Testis (tissue), 3 donors: ENCODE data around the gene CRHR1. TPM values are rescaled to one million over a fixed set of nuclear protein-coding genes. Genes with fewer than 3 reads are reported as not detected.

ENCODE experiments used
- DNase-seq: peaks from one replicate; pipeline ENCODE4 v3.0.0-alpha.2; 2019
- H3K27ac ChIP-seq, 2 donors: fragments of 200-600 bp; sonication (generic); one replicate each; pipeline ENCODE4 v1.5.1; 2019
- H3K27me3 ChIP-seq: fragments of 200-600 bp; sonication (generic); one replicate; pipeline ENCODE4 v1.5.1; 2019
- H3K36me3 ChIP-seq: fragments of 200-600 bp; sonication (generic); one replicate; pipeline ENCODE4 v1.5.1; 2017; ENCODE audit warnings: low read depth; ENCODE audit errors: missing control alignments
- H3K4me1 ChIP-seq: fragments of 200-600 bp; sonication (generic); one replicate; pipeline ENCODE4 v1.5.1; 2019
- H3K4me3 ChIP-seq, 2 donors: fragments of 200-600 bp; sonication (generic); one replicate each; pipeline ENCODE4 v1.5.1; 2017 to 2019
- H3K9me3 ChIP-seq: fragments of 200-600 bp; sonication (generic); one replicate; pipeline ENCODE4 v1.5.1; 2017
- POLR2A ChIP-seq: fragments of 450-650 bp; IDR thresholded peaks from one replicate; pipeline ENCODE4 v1.6.1; 2017; ENCODE audit warnings: antibody characterized with exemption, mild to moderate bottlenecking, moderate library complexity
- WGBS, 2 donors: methylation state at CpG; one replicate each; pipeline ENCODE4 v1.1.5; 2018; 5-methylcytosine and 5-hydroxymethylcytosine counted together
- intact Hi-C: fragments of 100-400 bp; cut with DNase I; formaldehyde crosslinking; loops from one replicate; pipeline ENCODE4 v1.15.1; 2023; ENCODE audit warnings: low total_unique reads
- polyA plus RNA-seq: library from polyadenylated mRNA; stranded (reverse); fragments of 350-450 nt; fragmentation: Illumina TruSeq; extraction: RNeasy Lipid Tissue Mini Kit (QIAGEN cat#74804); gene quantifications from one replicate; pipeline ENCODE4 v1.2.3, GENCODE V29; 2014; ENCODE audit warnings: low read depth, low replicate concordance; ENCODE audit not compliant: insufficient read depth
- total RNA-seq, 2 donors: library from RNA; depleted of rRNA; stranded (reverse); fragments of >200 nt; gene quantifications; one replicate each; pipeline ENCODE4 v1.2.3, GENCODE V29; 2016
- TF ChIP-seq, protein P1 (sequence below), 3 experiments: fragments of 450-650 bp in 2 of 3; fragments of 200-600 bp in 1 of 3; sonication (generic) in 1 of 3; IDR thresholded peaks; one replicate each; pipeline ENCODE4 v1.5.1; 2016 to 2019; ENCODE audit warnings: antibody characterized with exemption in 3 of 3, mild to moderate bottlenecking in 2 of 3, moderate library complexity in 1 of 3

CRHR1 gene
- total and polyA plus RNA-seq, 3 donors from 2014 or later = 0.55 to 1.9 (median 0.55) TPM

DNA sequence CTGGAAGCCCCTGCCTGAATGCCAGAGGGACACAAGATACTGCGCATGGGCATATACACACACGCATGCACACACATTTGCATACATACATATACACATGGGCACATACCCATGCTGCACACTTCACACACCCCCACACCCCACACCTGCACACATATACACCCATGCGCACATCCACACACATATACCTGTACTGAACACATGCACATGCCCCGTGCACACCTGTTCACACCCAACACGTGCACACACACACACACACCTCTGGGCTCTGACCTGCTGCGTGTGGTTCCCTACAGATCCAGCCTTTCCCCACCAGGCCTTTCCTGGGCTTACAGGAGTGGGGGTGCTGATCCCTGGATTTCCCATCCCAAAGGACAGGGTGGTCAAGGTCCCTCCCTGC, 66.9 kb downstream of the CRHR1 start:
- H3K9me3 ChIP-seq = no peaks in the 10 kb centered on the region
- intact Hi-C loops = no loop called here
- no peaks in the 10 kb centered on the region for H3K4me1 ChIP-seq
- H3K27me3 ChIP-seq = no peaks in the 10 kb centered on the region
- H3K27ac ChIP-seq = no peak overlapping the region
- 88 to 90% methylated on average over 5 to 6 of the region's 6 CpGs for WGBS, 2 donors
- H3K4me3 ChIP-seq = no peak overlapping the region
- DNase-seq = no peak
- no peak for TF ChIP-seq POLR2A
- TF ChIP-seq, protein P1, sequence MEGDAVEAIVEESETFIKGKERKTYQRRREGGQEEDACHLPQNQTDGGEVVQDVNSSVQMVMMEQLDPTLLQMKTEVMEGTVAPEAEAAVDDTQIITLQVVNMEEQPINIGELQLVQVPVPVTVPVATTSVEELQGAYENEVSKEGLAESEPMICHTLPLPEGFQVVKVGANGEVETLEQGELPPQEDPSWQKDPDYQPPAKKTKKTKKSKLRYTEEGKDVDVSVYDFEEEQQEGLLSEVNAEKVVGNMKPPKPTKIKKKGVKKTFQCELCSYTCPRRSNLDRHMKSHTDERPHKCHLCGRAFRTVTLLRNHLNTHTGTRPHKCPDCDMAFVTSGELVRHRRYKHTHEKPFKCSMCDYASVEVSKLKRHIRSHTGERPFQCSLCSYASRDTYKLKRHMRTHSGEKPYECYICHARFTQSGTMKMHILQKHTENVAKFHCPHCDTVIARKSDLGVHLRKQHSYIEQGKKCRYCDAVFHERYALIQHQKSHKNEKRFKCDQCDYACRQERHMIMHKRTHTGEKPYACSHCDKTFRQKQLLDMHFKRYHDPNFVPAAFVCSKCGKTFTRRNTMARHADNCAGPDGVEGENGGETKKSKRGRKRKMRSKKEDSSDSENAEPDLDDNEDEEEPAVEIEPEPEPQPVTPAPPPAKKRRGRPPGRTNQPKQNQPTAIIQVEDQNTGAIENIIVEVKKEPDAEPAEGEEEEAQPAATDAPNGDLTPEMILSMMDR (IDR thresholded peaks at IDR 0.05) = no peak
- no peaks in the 10 kb centered on the region for H3K36me3 ChIP-seq

DNA sequence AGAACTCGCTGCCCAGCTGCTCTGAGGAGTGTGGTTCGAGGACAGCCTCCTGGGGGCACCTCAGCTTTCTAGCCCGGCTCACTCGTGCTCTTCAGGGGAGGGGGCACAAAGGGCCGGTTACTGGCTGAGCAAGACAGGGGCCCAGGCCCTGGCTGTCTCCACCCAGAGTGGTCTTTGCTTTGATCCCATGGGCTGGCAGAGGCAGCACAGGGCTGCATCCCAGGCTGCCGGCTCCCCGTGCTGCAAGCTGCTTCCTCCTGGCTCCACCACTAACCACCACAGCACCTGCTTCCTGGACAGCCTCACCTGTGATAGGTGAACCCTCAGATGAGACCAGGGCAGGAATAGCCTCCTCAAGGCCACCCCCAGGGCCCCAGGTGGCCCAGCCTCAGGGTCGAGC, 67.3 kb downstream of the CRHR1 start:
- Histone ChIP-seq H3K4me3 (no peak overlapping the region), H3K9me3 (no peaks in the 10 kb centered on the region), H3K36me3 (no peaks in the 10 kb centered on the region), H3K27me3 (no peaks in the 10 kb centered on the region), H3K27ac (no peak overlapping the region), H3K4me1 (no peaks in the 10 kb centered on the region)
- intact Hi-C loops = no loop called here
- TF ChIP-seq, protein P1 (IDR thresholded peaks at IDR 0.05) = no peak
- no peak for DNase-seq
- 60 to 63% methylated on average over 2 to 8 of the region's 8 CpGs for WGBS, 2 donors

DNA sequence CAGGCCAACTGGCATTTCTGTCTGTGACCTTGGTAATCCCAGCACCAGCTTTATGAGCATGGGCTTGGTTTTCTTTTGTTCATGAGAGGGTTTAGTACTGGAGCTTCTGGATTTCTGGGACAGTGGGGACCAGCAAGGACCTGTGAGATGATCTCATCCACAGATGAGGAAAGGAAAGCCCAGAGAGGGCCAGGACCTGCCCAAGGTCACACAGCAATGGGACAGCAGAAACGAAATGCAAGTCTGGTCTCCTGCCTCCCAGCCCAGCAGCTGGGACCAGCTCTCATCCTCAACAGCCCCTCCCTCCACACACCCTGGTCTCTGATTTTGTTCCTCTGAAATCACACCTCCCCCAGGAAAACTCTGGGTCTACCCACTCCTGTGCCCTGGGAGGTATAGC, 67.8 kb downstream of the CRHR1 start:
- H3K9me3 ChIP-seq = no peaks in the 10 kb centered on the region
- H3K4me3 ChIP-seq = no peak overlapping the region
- 52 to 80% methylated on average over 1 of the region's 1 CpG for WGBS, 2 donors
- intact Hi-C loops = no loop called here
- H3K27me3 ChIP-seq = no peaks in the 10 kb centered on the region
- TF ChIP-seq POLR2A = no peak
- TF ChIP-seq, protein P1 (IDR thresholded peaks at IDR 0.05) = no peak
- no peaks in the 10 kb centered on the region for H3K36me3 ChIP-seq
- no peaks in the 10 kb centered on the region for H3K4me1 ChIP-seq
- DNase-seq = no peak
- H3K27ac ChIP-seq = no peak overlapping the region

DNA sequence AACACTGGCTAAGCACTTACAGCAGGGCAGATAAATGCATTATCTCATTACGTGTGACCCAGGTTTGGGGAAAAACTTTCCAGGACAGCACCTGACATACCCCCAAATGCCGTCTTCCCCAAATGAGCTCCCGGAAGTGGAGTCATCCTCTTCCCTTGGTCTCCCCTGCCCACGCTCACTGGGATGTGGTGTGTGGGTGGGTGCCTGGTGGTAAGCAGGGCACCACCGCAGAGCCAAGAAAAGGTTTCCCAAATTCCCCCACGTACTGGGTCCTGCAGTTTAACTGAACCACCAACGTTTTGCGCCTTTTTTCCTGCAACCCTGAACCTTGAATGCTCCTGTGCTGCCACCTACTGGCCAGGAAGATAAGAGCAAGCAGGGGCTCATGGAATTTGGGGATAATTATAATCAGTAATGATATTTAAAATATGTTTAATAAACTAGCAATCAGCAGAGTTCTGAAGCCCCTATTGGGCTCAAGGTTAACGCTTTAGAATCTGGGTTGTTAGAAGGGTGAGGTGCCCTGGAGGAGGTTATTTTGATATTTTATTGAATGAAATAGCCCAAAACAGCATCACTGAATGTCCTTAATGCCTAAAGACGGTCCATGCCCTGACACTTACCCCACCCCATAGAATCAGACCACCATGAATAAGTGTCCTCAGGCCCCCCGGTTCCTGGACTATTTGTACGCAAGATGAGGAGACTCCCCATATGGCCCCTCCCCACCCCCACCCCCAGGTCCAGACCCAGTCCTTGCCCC, 68.6 kb downstream of the CRHR1 start:
- peak; percentile 82 for DNase-seq
- Histone ChIP-seq H3K27me3 (no peaks in the 10 kb centered on the region), H3K36me3 (no peaks in the 10 kb centered on the region), H3K9me3 (no peaks in the 10 kb centered on the region), H3K4me3 (no peak overlapping the region), H3K4me1 (no peaks in the 10 kb centered on the region), H3K27ac (no peak overlapping the region)
- TF ChIP-seq POLR2A = no peak
- TF ChIP-seq, protein P1 (IDR thresholded peaks at IDR 0.05) = peak; percentile 71 to 94 (median 83)
- intact Hi-C loops = no loop called here
- 28 to 34% methylated on average over 10 to 12 of the region's 12 CpGs for WGBS, 2 donors

DNA sequence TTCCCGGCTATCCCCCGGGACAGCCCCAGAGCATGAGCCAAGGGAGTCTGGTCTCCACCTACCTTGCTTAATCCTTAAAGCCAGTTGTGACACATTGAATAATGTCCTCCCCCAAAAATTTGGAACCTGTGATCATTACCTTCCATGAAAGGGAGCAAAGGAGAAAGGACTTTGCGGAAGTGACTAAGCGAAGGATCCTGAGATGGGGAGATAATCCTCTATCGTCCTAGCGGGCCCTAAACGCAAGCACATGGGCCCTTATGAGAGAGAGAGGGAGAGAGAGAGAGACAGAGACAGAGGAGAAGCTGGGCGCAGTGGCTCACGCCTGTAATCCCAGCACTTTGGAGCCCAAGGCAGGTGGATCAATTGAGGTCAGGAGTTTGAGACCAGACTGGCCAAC, 70.1 kb downstream of the CRHR1 start:
- Histone ChIP-seq H3K36me3 (no peaks in the 10 kb centered on the region), H3K27me3 (no peaks in the 10 kb centered on the region), H3K27ac (no peak overlapping the region), H3K9me3 (no peaks in the 10 kb centered on the region), H3K4me3 (no peak overlapping the region), H3K4me1 (no peaks in the 10 kb centered on the region)
- DNase-seq = no peak
- 82 to 89% methylated on average over 9 of the region's 9 CpGs for WGBS, 2 donors
- no peak for TF ChIP-seq POLR2A
- TF ChIP-seq, protein P1 (IDR thresholded peaks at IDR 0.05) = no peak
- intact Hi-C loops = no loop called here
